ENCODE measurements around the gene UBE2O.

Gene UBE2O

DNA sequence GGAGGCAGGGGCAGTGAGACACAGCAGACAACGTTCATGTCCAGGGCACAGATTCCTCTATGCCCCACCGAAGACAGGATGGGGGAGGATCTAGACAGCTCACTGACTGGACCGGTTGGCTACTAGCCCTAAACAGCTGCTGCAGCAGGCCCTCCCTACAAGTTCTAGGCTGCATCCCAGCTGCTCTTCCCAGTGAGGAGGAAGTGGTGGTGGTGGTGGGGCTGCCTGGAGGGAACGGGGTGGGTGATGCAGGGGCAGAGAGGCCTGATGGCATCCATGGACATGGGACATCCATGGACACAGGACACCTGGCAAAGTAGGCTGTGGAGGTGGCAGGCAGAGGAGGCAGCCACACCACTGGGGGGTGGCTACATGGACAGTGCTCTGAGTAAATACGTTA is 50.2 kb downstream of the UBE2O start:
- no peak for DNase-seq (ENCODE audit: low read depth)
- TF ChIP-seq MYC (IDR thresholded peaks at IDR 0.05; ENCODE audit: low read depth, low read length) (no peak), POLR2A (IDR thresholded peaks at IDR 0.05; ENCODE audit: extremely low read depth, insufficient read length) (no peak)
- TF ChIP-seq, protein P1, sequence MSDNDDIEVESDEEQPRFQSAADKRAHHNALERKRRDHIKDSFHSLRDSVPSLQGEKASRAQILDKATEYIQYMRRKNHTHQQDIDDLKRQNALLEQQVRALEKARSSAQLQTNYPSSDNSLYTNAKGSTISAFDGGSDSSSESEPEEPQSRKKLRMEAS (IDR thresholded peaks at IDR 0.05; ENCODE audit: low read depth, low read length): no peak
- TF ChIP-seq, protein P2, sequence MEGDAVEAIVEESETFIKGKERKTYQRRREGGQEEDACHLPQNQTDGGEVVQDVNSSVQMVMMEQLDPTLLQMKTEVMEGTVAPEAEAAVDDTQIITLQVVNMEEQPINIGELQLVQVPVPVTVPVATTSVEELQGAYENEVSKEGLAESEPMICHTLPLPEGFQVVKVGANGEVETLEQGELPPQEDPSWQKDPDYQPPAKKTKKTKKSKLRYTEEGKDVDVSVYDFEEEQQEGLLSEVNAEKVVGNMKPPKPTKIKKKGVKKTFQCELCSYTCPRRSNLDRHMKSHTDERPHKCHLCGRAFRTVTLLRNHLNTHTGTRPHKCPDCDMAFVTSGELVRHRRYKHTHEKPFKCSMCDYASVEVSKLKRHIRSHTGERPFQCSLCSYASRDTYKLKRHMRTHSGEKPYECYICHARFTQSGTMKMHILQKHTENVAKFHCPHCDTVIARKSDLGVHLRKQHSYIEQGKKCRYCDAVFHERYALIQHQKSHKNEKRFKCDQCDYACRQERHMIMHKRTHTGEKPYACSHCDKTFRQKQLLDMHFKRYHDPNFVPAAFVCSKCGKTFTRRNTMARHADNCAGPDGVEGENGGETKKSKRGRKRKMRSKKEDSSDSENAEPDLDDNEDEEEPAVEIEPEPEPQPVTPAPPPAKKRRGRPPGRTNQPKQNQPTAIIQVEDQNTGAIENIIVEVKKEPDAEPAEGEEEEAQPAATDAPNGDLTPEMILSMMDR (IDR thresholded peaks at IDR 0.05; ENCODE audit: low read depth, low read length): no peak
- no peak overlapping the region for H3K4me3 ChIP-seq (ENCODE audit: low read depth, low read length)

DNA sequence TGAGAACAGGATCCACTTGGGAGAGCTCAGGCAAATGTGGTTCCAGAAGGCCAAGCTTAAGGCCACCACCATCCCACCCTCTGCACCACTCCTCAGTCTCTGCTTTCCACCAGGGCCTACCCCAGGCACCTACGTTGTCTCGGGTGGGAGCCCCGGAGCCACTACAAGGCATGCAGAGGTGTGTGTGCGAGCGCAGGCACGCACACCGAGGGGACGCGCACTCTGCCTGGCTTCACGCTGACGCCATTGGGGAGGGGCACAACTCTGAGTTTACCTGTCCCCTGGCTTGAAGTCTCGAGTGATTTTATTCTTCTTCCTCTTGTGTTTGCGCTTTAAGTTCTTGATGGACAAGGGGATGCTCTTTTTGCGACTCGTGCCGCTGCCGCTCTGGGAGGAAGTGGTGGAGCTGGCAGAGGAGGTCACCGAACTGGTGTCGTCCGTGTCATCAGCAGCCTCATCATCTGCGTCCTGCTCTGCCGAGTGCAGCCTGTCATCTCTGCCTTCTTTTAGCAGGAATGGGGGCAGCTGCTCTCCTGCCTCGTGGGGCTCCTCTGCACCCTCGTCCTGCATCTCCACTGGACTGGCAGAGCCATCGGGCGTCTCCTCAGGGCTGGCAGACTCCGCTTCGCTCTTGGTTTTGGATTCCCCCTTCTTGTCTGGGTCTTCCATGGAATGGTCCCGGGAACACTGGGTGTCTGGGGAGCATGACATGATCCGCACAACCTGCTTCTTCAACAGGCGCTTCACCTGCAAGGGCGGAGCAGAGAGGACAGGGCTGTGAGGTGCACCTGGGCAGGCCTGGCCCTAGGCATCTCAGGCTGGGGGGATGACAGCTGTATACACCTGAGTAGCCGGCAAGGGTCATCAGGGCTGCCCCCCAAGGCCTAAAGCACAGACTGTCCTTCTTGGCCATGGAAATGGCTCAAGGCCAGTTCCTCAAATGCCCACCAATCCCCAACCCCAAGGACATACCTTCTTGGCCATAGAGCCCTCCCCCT is 53.5 kb downstream of the UBE2O start:
- no peak for TF ChIP-seq POLR2A (IDR thresholded peaks at IDR 0.05; ENCODE audit: extremely low read depth, insufficient read length)
- TF ChIP-seq MYC (IDR thresholded peaks at IDR 0.05; ENCODE audit: low read depth, low read length): no peak
- TF ChIP-seq, protein P2 (IDR thresholded peaks at IDR 0.05; ENCODE audit: low read depth, low read length): no peak
- TF ChIP-seq, protein P1 (IDR thresholded peaks at IDR 0.05; ENCODE audit: low read depth, low read length): no peak
- DNase-seq (ENCODE audit: low read depth): no peak
- H3K4me3 ChIP-seq (ENCODE audit: low read depth, low read length): no peak overlapping the region

DNA sequence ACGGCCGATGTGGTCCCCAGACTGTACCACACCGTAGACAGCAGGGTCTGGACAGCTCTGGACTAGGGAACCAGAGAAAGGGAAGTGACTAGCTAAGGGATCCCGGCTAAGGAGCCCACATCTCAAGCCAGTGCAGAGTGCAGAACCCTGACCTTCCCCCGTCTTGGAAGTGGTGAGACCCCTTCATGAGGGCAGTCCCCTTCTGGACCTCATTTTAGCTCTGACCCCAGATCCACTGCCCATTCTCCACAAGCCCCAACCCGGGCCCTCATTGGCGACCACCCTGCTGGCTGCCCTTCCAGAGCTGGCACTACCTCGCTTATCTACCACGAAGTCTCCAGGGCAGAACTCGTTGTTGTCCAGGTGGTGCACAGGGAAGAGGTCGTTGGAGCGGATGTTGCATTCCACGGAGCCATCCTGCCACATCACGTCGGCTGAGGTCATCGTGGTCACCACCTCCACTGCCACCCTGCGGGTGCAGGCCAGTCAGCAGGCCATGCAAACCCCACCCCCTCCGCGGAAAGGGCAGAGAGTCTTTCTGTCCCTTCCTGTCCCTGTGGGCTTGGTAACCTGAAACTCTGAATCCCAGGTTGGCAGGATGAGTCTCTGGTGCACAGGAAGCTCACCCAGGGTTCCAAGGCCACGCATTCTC is 54.3 kb downstream of the UBE2O start:
- TF ChIP-seq, protein P2 (IDR thresholded peaks at IDR 0.05; ENCODE audit: low read depth, low read length): no peak
- TF ChIP-seq, protein P1 (IDR thresholded peaks at IDR 0.05; ENCODE audit: low read depth, low read length): no peak
- TF ChIP-seq MYC (IDR thresholded peaks at IDR 0.05; ENCODE audit: low read depth, low read length) (no peak), POLR2A (IDR thresholded peaks at IDR 0.05; ENCODE audit: extremely low read depth, insufficient read length) (no peak)
- DNase-seq (ENCODE audit: low read depth): no peak

DNA sequence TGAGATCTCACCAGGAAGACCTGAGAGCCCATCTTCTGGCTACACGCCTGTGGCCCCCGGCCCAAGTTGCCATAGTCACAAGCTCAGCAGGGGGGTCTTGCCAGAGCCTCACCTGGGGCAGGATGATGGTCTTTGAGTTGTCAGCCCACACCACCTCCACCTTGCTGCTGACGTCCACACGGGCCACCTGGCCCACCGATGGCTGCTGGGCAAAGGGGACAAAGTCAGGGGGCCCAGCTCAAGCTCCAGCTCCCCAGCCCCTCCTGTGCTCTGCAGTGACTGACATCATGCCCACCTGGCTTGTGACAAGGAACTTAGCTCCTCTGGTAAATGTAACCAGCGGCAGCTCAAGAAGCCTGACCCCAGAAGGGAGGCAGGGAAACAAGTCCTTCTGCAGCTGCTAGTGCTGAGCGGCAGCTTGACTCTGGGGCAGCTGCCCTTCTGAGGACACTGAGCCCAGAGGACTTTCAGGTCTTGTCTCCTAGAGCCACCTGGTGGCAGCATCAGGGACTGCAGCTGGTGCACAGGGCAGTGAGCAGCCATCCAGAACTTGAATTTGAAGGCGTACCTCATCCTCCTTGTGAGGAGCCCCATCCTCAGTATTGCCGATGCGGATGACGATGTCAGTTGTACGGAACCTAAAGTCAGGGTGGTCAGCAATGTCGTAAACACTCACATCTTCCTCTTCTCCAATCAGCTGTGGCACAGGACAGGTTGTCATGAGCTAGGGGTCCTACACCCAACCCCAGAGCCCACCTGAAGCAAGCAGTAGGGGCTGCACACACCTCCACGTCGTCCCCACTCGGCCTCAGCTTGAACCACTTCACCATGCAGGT is 55.0 kb downstream of the UBE2O start:
- H3K4me3 ChIP-seq (ENCODE audit: low read depth, low read length): no peak overlapping the region
- no peak for TF ChIP-seq MYC (IDR thresholded peaks at IDR 0.05; ENCODE audit: low read depth, low read length)
- TF ChIP-seq, protein P2 (IDR thresholded peaks at IDR 0.05; ENCODE audit: low read depth, low read length): peak; percentile 96
- TF ChIP-seq, protein P1 (IDR thresholded peaks at IDR 0.05; ENCODE audit: low read depth, low read length): no peak
- DNase-seq (ENCODE audit: low read depth): peak; percentile 81

More for the DNA sequence above, 54.3 kb downstream of the UBE2O start:
- no peak overlapping the region for H3K4me3 ChIP-seq (ENCODE audit: low read depth, low read length)

DNA sequence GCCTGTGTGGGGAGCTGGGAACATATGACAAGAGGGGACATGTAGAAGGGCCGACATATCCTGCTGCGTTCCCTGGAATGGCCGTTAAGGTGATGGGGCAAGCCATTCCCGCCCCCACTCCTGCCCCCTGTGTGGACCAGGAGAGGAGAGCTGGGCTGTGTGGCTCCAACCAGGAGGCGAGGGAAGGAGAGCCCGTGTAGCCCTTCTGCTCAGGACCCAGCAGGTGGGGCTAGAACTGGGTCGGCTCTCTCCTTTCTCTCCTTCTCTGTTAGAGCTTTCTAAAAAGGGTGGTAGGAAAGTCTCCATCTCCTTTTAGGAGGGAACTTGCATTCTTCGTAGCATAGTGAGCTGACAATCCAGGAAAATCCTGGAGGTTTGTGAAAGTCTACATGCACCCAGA is 55.8 kb downstream of the UBE2O start:
- H3K4me3 ChIP-seq (ENCODE audit: low read depth, low read length): no peak overlapping the region
- TF ChIP-seq MYC (IDR thresholded peaks at IDR 0.05; ENCODE audit: low read depth, low read length) (no peak), POLR2A (IDR thresholded peaks at IDR 0.05; ENCODE audit: extremely low read depth, insufficient read length) (no peak)
- TF ChIP-seq, protein P2 (IDR thresholded peaks at IDR 0.05; ENCODE audit: low read depth, low read length): no peak
- TF ChIP-seq, protein P1 (IDR thresholded peaks at IDR 0.05; ENCODE audit: low read depth, low read length): no peak
- DNase-seq (ENCODE audit: low read depth): no peak
